ENCODE measurements around the gene PCDHA6. TPM values are rescaled to one million over a fixed set of nuclear protein-coding genes. Genes with fewer than 3 reads are reported as not detected.
"Not testable (repeated sequence)": the region's sequence is repeated elsewhere in the genome, so short reads cannot be mapped to it uniquely, and the experiment has no call there.

PCDHA6 gene
- total RNA-seq, 2 experiments from 2014 or later: not detected

DNA sequence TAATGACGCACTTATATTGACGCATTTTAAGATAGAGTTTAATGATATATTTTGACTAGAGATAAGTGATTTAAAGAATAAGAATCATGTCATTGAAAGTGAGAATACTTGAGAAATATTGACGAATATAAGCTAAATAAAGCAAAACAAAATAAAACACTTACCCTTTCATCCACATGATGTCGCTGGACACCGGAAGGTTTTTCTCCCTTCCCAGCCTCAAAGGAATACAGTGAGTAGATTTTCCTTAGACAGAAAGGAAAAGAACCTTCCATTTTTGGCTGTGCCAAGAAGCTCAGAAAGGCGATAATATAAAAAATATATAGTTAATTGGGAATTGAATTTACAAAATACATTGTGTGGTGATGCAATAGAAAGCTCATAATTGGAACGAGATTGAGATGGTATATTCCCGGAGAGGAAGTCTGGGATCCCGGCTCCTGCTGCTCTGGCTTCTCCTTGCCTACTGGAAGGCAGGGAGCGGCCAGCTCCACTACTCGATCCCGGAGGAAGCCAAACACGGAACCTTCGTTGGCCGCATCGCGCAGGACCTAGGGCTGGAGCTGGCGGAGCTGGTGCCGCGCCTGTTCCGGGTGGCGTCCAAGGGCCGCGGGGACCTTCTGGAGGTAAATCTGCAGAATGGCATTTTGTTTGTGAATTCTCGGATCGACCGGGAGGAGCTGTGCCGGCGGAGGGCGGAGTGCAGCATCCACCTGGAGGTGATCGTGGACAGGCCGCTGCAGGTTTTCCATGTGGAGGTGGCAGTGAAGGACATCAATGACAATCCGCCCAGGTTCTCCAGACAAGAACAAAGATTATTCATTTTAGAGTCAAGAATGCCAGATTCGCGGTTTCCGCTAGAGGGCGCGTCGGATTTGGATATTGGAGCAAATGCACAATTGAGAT lies 6.1 kb upstream of the PCDHA6 start, which contains the start of gene PCDHA5:
PCDHA5 (plus strand) TSS at position 239 of the 906 bp plus-strand sequence.
- H3K4me3 ChIP-seq (ENCODE audit: low read depth, low read length, poor library complexity, severe bottlenecking): no peak within 1 kb of the TSS
- no TSS peak for BruUV-seq (replicated peaks)
- peak; percentile 52 for DNase-seq (ENCODE audit: low spot score)
- no peaks in the 10 kb centered on the region for H3K9me2 ChIP-seq (ENCODE audit: insufficient read depth, low read length)
- TF ChIP-seq EZH2phosphoT487 (IDR thresholded peaks at IDR 0.05; ENCODE audit: borderline replicate concordance, low read depth, low read length): no peak
- TF ChIP-seq, protein P1, sequence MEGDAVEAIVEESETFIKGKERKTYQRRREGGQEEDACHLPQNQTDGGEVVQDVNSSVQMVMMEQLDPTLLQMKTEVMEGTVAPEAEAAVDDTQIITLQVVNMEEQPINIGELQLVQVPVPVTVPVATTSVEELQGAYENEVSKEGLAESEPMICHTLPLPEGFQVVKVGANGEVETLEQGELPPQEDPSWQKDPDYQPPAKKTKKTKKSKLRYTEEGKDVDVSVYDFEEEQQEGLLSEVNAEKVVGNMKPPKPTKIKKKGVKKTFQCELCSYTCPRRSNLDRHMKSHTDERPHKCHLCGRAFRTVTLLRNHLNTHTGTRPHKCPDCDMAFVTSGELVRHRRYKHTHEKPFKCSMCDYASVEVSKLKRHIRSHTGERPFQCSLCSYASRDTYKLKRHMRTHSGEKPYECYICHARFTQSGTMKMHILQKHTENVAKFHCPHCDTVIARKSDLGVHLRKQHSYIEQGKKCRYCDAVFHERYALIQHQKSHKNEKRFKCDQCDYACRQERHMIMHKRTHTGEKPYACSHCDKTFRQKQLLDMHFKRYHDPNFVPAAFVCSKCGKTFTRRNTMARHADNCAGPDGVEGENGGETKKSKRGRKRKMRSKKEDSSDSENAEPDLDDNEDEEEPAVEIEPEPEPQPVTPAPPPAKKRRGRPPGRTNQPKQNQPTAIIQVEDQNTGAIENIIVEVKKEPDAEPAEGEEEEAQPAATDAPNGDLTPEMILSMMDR (conservative IDR thresholded peaks at IDR 0.05; ENCODE audit: low read length): peak; percentile 93
- ChIA-PET POLR2A (no interaction called here), CTCF (ENCODE audit: unreplicated experiment) (no interaction called here)
- no peaks in the 10 kb centered on the region for H3K9me3 ChIP-seq (ENCODE audit: low read length)
- H3K79me2 ChIP-seq (ENCODE audit: insufficient read depth, low read depth, low read length): no peaks in the 10 kb centered on the region
- intact Hi-C loops (cut with micrococcal nuclease; ENCODE audit: unreplicated experiment): no loop called here
- no peak within 1 kb of the TSS for H3K27ac ChIP-seq (ENCODE audit: low read depth, low read length, poor library complexity, severe bottlenecking)
- H2AFZ ChIP-seq (ENCODE audit: low read length): no peak within 1 kb of the TSS
- H3K4me2 ChIP-seq (ENCODE audit: low read length): no peak within 1 kb of the TSS
- no peaks in the 10 kb centered on the region for H3K4me1 ChIP-seq (ENCODE audit: insufficient read depth, low read length, poor library complexity, severe bottlenecking)
- no peaks in the 10 kb centered on the region for H4K20me1 ChIP-seq (ENCODE audit: insufficient read depth, low read length)
- H3K36me3 ChIP-seq (ENCODE audit: insufficient read depth, low read length): no peaks in the 10 kb centered on the region

- Histone ChIP-seq H3K9me3 (ENCODE audit: low read length) (no peaks in the 10 kb centered on the region), H3K4me2 (ENCODE audit: low read length) (no peak overlapping the region), H2AFZ (ENCODE audit: low read length) (no peak overlapping the region), H3K36me3 (ENCODE audit: insufficient read depth, low read length) (no peaks in the 10 kb centered on the region), H3K4me1 (ENCODE audit: insufficient read depth, low read length, poor library complexity, severe bottlenecking) (no peaks in the 10 kb centered on the region), H3K79me2 (ENCODE audit: insufficient read depth, low read depth, low read length) (no peaks in the 10 kb centered on the region), H3K9me2 (ENCODE audit: insufficient read depth, low read length) (no peaks in the 10 kb centered on the region), H3K27ac (ENCODE audit: low read depth, low read length, poor library complexity, severe bottlenecking) (no peak overlapping the region), H4K20me1 (ENCODE audit: insufficient read depth, low read length) (no peaks in the 10 kb centered on the region), H3K4me3 (ENCODE audit: low read depth, low read length, poor library complexity, severe bottlenecking) (no peak overlapping the region)
- intact Hi-C loops (cut with micrococcal nuclease; ENCODE audit: unreplicated experiment): no loop called here
- DNase-seq (ENCODE audit: low spot score): no peak
- BruUV-seq (replicated peaks): no TSS peak
- no peak for TF ChIP-seq EZH2phosphoT487 (IDR thresholded peaks at IDR 0.05; ENCODE audit: borderline replicate concordance, low read depth, low read length)
- TF ChIP-seq, protein P1 (conservative IDR thresholded peaks at IDR 0.05; ENCODE audit: low read length): peak; percentile 55
- ChIA-PET POLR2A (no interaction called here), CTCF (ENCODE audit: unreplicated experiment) (no interaction called here)
Observed at GRCh38 chr5:140822281-140822629, 5.5 kb upstream of the PCDHA6 start.

GRCh38 chr5:140822969-140823368 lies 4.8 kb upstream of the PCDHA6 start:
- DNase-seq (ENCODE audit: low spot score); H3K4me2 ChIP-seq (ENCODE audit: low read length); H3K27ac ChIP-seq (ENCODE audit: low read depth, low read length, poor library complexity, severe bottlenecking); H3K36me3 ChIP-seq (ENCODE audit: insufficient read depth, low read length); H3K9me2 ChIP-seq (ENCODE audit: insufficient read depth, low read length); CTCF ChIA-PET (ENCODE audit: unreplicated experiment); H3K79me2 ChIP-seq (ENCODE audit: insufficient read depth, low read depth, low read length); BruUV-seq (replicated peaks); intact Hi-C loops (cut with micrococcal nuclease; ENCODE audit: unreplicated experiment); H2AFZ ChIP-seq (ENCODE audit: low read length); POLR2A ChIA-PET; H4K20me1 ChIP-seq (ENCODE audit: insufficient read depth, low read length); H3K9me3 ChIP-seq (ENCODE audit: low read length); H3K4me3 ChIP-seq (ENCODE audit: low read depth, low read length, poor library complexity, severe bottlenecking); H3K4me1 ChIP-seq (ENCODE audit: insufficient read depth, low read length, poor library complexity, severe bottlenecking): not testable (repeated sequence)
